Testis (tissue), 3 donors: ENCODE data around the gene CCNG1. TPM values are rescaled to one million over a fixed set of nuclear protein-coding genes. Genes with fewer than 3 reads are reported as not detected.

Source experiments
- DNase-seq: peaks from one replicate; pipeline ENCODE4 v3.0.0-alpha.2; 2019
- H3K27ac ChIP-seq, 2 donors: fragments of 200-600 bp; sonication (generic); one replicate each; pipeline ENCODE4 v1.5.1; 2019
- H3K27me3 ChIP-seq: fragments of 200-600 bp; sonication (generic); one replicate; pipeline ENCODE4 v1.5.1; 2019
- H3K36me3 ChIP-seq: fragments of 200-600 bp; sonication (generic); one replicate; pipeline ENCODE4 v1.5.1; 2017; ENCODE audit warnings: low read depth; ENCODE audit errors: missing control alignments
- H3K4me1 ChIP-seq: fragments of 200-600 bp; sonication (generic); one replicate; pipeline ENCODE4 v1.5.1; 2019
- H3K4me3 ChIP-seq, 2 donors: fragments of 200-600 bp; sonication (generic); one replicate each; pipeline ENCODE4 v1.5.1; 2017 to 2019
- H3K9me3 ChIP-seq: fragments of 200-600 bp; sonication (generic); one replicate; pipeline ENCODE4 v1.5.1; 2017
- CTCF ChIP-seq, 3 experiments: fragments of 450-650 bp in 2 of 3; fragments of 200-600 bp in 1 of 3; sonication (generic) in 1 of 3; IDR thresholded peaks; one replicate each; pipeline ENCODE4 v1.5.1; 2016 to 2019; ENCODE audit warnings: antibody characterized with exemption in 3 of 3, mild to moderate bottlenecking in 2 of 3, moderate library complexity in 1 of 3
- POLR2A ChIP-seq: fragments of 450-650 bp; IDR thresholded peaks from one replicate; pipeline ENCODE4 v1.6.1; 2017; ENCODE audit warnings: antibody characterized with exemption, mild to moderate bottlenecking, moderate library complexity
- WGBS, 2 donors: methylation state at CpG; one replicate each; pipeline ENCODE4 v1.1.5; 2018; 5-methylcytosine and 5-hydroxymethylcytosine counted together
- intact Hi-C: fragments of 100-400 bp; cut with DNase I; formaldehyde crosslinking; loops from one replicate; pipeline ENCODE4 v1.15.1; 2023; ENCODE audit warnings: low total_unique reads
- polyA plus RNA-seq: library from polyadenylated mRNA; stranded (reverse); fragments of 350-450 nt; fragmentation: Illumina TruSeq; extraction: RNeasy Lipid Tissue Mini Kit (QIAGEN cat#74804); gene quantifications from one replicate; pipeline ENCODE4 v1.2.3, GENCODE V29; 2014; ENCODE audit warnings: low read depth, low replicate concordance; ENCODE audit not compliant: insufficient read depth
- small RNA-seq, 2 donors: library from RNA; depleted of rRNA; stranded (forward); fragments of <200 nt; gene quantifications; one replicate each; pipeline ENCODE3, GENCODE V24; 2016
- total RNA-seq, 2 donors: library from RNA; depleted of rRNA; stranded (reverse); fragments of >200 nt; gene quantifications; one replicate each; pipeline ENCODE4 v1.2.3, GENCODE V29; 2016

The CCNG1 gene
- total and polyA plus RNA-seq, 3 donors from 2014 or later: 34.5 to 72.2 (median 60.5) TPM

GRCh38 chr5:163489055-163489744 is 51.8 kb downstream of the CCNG1 start:
- no peak for DNase-seq
- Histone ChIP-seq H3K27ac (no peak overlapping the region), H3K4me3 (no peak overlapping the region), H3K36me3 (no peaks in the 10 kb centered on the region), H3K27me3 (no peaks in the 10 kb centered on the region), H3K4me1 (no peaks in the 10 kb centered on the region), H3K9me3 (no peaks in the 10 kb centered on the region)
- TF ChIP-seq CTCF (IDR thresholded peaks at IDR 0.05) (no peak), POLR2A (no peak)
- 91 to 92% methylated on average over 5 to 6 of the region's 6 CpGs for WGBS, 2 donors
- intact Hi-C loops: no loop called here

- Histone ChIP-seq H3K36me3 (no peaks in the 10 kb centered on the region), H3K4me3 (no peak overlapping the region), H3K27ac (no peak overlapping the region), H3K27me3 (no peaks in the 10 kb centered on the region), H3K4me1 (no peaks in the 10 kb centered on the region), H3K9me3 (no peaks in the 10 kb centered on the region)
- WGBS, 2 donors: 94 to 100% methylated on average over 3 of the region's 3 CpGs
- no peak for DNase-seq
- intact Hi-C loops: no loop called here
- TF ChIP-seq POLR2A (no peak), CTCF (IDR thresholded peaks at IDR 0.05) (no peak)
Measured at GRCh38 chr5:163489745-163490075, 52.3 kb downstream of the CCNG1 start.

Small RNA genes lying within 50 kb of the gene (small RNA-seq; reads per million reads assigned to genes)
- 0 reads per million in 2 donors for gene AC008723.1

Other genes starting within 250 kb of the CCNG1 start
- gene NUDCD2, start 22.5 kb downstream of the CCNG1 start, total RNA-seq: 10 to 100 TPM; 11.4 to 12.9 TPM
- gene NUDCD2, start 22.5 kb downstream of the CCNG1 start, polyA plus RNA-seq: 25.7 TPM
- 10 to 100 TPM; 11.5 to 20.9 TPM for gene HMMR, start 23.0 kb downstream of the CCNG1 start, total RNA-seq
- gene HMMR, start 23.0 kb downstream of the CCNG1 start, polyA plus RNA-seq: 14.5 TPM
- 10 to 100 TPM; 43.8 to 54.8 TPM for gene MAT2B, start 68.0 kb downstream of the CCNG1 start, total RNA-seq
- 54.8 TPM for gene MAT2B, start 68.0 kb downstream of the CCNG1 start, polyA plus RNA-seq